Measurements from ENCODE around the gene BUD23. TPM values are rescaled to one million over a fixed set of nuclear protein-coding genes. Genes with fewer than 3 reads are reported as not detected.
A peak's percentile ranks its signal among the peaks of the same experiment; 100 is the strongest.

Gene BUD23
- total and polyA plus RNA-seq, 9 of the 15 experiments (the other 6 are each of a cell fraction or from before 2014, with no cell fraction given) = 79.5 to 270 (median 150) TPM

DNA sequence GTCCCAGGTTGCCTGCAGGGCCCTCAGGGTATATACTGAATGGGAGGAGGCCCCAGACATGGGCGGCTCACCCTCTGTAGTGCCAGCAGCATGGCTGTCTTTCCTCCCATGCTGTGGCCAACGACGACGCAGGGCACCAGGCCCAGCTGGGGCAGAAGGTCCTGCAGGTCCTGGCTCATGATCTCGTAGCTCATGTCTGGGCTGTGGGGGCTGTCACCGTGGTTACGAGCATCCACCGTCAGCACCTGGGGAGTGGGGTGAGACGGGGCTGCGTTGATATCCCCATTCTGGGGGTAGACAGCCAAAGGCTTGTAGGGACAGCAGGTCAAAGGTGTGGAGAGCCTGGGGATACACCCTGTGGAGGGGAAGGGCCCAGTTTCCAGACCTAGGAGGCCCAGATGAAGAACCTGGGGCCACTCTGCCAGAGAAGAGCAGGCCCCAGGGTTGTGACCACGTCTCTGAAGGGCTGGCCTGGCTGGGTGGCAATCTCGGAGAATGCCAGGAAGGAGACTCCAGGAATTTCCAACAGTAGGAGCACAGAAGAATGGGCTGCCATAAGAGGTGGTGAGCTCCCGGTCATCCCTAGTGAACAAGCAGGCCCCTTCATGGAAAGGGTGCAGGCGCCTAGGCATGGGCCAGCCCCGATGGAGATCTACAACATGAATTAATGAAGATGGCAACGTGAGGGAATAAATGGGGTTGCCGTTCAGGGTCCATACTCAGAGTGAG is 54.3 kb downstream of the BUD23 start (continued):
- 0 out of 2 replicates have a peak, but pooled peaks have one; percentile 9 for TF ChIP-seq CREB1 (IDR thresholded peaks at IDR 0.05)
- TF ChIP-seq CREB1 (CRISPR knock-in tag; IDR thresholded peaks at IDR 0.05) = no peak
- TF ChIP-seq POU5F1 (IDR thresholded peaks at IDR 0.05; ENCODE audit: borderline replicate concordance, low read depth, low read length, partially characterized antibody) = no peak
- no peak for TF ChIP-seq PRDM10 (IDR thresholded peaks at IDR 0.05; ENCODE audit: partially characterized antibody)
- TF ChIP-seq, protein P1, sequence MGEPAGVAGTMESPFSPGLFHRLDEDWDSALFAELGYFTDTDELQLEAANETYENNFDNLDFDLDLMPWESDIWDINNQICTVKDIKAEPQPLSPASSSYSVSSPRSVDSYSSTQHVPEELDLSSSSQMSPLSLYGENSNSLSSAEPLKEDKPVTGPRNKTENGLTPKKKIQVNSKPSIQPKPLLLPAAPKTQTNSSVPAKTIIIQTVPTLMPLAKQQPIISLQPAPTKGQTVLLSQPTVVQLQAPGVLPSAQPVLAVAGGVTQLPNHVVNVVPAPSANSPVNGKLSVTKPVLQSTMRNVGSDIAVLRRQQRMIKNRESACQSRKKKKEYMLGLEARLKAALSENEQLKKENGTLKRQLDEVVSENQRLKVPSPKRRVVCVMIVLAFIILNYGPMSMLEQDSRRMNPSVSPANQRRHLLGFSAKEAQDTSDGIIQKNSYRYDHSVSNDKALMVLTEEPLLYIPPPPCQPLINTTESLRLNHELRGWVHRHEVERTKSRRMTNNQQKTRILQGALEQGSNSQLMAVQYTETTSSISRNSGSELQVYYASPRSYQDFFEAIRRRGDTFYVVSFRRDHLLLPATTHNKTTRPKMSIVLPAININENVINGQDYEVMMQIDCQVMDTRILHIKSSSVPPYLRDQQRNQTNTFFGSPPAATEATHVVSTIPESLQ (CRISPR knock-in tag; IDR thresholded peaks at IDR 0.05) = no peak
